ENCODE measurements around the gene MICAL2.

The MICAL2 gene

GRCh38 chr11:12275818-12276217, 165.4 kb downstream of the MICAL2 start:
- DNase-seq = no peak

GRCh38 chr11:12276356-12276755, 166.0 kb downstream of the MICAL2 start:
- DNase-seq = no peak

GRCh38 chr11:12276831-12277475, 166.6 kb downstream of the MICAL2 start:
- DNase-seq = no peak

GRCh38 chr11:12278766-12279671, 168.6 kb downstream of the MICAL2 start:
- no peak for DNase-seq

DNA sequence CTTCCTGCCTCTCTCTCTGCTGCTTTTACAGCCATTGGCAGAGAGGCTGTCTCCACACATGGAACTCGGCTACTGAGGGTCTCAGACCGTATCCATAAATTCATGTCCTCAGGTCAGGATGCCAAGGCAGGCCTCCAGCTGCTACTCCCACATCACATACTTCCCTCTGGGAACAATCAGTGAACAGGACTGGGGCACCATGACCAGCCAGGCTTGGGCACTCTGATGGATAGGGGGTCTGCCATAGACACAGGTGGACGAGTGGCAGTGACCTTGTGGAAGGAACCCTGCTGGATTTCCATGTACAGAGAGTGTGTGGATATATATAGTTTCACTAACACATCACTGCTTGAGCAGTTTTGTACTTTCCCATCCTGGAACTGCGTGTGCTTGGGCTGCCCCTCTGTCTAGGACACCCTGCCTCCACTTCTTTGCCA, 169.3 kb downstream of the MICAL2 start:
- no peak for DNase-seq

DNA sequence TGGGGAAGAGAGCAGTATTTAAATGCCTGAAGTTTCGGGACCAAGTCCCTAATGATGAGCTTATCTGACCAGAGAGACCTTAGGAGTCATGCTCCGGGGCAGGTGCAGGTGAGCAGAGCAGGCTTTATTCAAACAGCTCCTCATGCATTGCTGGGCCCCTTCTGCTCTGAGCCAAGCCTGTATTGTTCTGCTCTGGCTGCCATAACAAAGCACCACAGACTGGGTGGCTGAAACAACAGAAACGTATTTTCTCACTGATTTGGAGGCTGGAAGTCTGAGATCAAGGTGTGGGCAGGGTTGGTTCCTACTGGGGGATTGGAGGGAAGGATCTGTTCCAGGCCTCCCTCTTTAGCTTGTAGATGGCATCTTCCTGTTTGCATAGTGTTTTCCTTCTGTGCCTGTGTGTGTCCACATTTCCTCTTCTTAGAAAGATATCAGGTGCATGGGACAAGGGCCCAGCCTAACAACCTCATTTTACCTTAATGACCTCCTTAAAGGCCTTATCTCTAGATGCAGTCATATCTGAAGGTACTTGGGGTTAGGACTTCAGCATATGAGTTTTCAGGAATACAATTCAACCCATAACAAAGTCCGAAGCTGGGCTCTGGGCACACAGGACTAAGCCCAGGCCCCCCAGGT, 169.9 kb downstream of the MICAL2 start:
- DNase-seq = no peak

GRCh38 chr11:12280838-12281565, 170.6 kb downstream of the MICAL2 start:
- no peak for DNase-seq

DNA sequence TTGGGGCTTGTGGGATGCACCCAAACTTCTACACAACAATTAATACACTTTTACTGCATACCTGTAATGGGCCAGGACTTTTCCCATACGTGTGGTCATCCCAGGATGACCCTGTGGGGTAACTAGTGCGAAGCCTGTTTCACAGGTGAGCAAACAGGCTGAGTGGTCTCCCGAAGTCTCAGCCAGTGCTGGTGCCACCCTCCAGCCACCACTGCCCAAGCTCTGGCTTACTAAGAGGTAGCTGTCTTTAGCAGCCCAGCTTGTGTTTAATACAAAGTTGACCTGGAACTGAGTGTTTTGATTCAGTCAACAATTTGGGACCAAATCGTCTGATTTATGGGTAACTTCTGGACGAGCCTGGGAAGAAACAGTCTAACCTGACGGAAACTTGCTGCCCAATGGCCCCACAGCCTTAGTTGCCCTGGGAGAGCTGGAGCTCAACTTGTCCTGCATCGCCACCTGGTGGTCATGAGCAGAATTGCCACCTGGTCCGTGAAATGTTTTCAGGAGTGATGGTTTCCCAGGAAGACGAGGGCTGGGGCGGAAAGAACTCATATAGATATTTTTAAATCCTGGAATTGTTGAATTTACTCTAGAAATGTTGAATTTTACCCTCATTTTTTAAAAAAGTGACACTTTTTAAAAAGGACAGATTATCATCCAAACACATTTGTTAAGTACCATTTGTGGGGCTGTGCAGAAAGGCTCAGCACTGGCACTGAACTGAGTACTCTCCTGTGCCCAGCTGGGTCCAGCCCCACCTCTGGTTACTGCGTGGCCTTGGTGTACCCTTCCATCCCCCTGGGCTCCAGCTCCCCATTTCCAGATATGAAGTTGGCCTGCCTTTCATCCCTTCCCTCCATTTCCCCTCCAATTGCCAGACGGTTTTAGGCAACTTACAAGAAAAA, 171.4 kb downstream of the MICAL2 start:
- DNase-seq = peak; percentile 84

DNA sequence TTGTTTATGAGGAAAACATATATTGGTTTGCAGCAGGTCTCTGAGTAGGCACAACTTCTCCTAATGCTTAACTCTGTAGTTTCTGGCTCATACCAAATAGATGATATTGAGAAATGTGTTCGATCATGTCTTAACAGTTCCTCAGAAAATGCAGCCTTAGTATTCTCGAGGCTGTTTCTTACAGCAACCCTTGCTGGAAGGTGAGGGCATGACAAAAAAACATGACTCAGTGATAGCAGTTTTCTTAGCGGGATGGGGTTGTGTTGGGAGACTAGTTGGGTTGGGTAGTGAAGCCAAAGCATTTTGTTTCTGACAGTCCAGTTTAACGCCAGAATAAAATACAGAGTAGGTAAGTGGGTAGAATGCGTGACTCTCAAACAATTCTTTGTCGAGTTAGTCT, 172.3 kb downstream of the MICAL2 start:
- DNase-seq = no peak

DNA sequence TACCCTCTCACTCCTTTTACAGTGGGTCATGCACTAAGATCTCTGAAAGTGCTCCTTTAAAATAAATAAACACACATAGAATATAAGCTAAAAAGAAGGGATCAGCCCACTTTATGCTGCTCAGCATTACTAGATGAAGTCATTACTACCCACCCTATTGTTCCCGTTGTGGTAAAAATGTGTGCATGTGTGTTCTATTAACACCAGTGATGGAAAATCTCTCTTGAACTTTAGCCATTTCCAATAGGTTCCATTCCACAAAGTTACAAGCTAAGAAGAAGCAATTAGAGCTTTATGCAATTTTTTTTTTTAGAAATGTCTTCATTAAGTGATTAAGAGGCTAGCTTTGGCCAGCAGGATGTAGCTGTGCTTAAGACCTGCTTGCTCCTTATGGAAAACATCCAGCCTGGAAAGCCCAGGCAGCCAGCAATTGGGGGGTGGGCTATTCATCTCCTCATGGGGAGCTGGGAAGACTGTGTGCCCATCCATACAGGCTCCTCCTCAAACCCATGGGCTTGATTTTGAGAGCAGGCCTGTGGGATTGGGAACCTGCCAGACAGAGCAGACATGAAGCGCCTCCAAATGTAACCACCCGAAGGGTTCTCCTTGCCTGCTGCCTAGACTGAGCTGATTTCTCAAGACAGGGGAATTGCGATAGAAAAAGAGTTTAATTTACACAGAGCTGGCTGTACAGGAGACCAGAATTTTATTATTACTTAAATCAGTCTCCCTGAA, 174.1 kb downstream of the MICAL2 start:
- DNase-seq = peak; percentile 68

DNA sequence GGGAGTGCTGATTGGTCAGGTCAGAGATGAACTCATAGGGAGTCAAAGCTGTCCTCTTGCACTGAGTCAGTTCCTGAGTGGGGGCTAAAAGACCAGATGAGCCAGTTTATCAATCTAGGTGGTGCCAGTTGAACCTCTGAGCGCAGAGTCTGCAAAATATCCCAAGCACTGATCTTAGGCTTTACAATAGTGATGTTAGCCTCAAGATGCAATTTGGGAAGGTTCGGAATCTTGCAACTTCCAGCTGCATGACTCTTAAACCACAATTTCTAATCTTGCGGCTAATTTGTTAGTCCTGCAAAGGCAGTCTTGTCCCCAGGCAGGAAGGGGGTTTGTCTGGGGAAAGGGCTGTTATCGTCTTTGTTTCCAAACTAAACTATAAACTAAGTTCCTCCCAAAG, 174.7 kb downstream of the MICAL2 start:
- peak; percentile 97 for DNase-seq

- DNase-seq = no peak
Measured at GRCh38 chr11:12285811-12286222, 175.4 kb downstream of the MICAL2 start.

GRCh38 chr11:12286606-12287005, 176.2 kb downstream of the MICAL2 start:
- no peak for DNase-seq

DNA sequence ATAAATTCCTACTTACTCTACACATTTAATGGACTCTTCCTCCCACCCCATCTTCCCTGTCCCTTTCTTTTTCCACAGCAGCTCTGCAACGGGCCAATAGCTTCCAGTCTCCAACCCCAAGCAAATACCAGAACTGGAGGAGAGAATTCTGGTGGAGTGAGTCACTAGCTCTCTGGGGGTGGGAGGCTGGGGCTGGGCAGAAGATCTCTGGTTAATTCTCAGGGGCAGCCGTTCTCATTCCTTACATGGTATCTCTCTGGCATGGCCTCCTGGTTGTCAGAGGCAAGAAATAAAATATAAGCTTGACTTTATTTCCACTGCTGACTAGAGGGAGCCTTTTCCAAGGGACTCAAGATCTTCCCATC, 176.6 kb downstream of the MICAL2 start:
- peak; percentile 99 for DNase-seq

DNA sequence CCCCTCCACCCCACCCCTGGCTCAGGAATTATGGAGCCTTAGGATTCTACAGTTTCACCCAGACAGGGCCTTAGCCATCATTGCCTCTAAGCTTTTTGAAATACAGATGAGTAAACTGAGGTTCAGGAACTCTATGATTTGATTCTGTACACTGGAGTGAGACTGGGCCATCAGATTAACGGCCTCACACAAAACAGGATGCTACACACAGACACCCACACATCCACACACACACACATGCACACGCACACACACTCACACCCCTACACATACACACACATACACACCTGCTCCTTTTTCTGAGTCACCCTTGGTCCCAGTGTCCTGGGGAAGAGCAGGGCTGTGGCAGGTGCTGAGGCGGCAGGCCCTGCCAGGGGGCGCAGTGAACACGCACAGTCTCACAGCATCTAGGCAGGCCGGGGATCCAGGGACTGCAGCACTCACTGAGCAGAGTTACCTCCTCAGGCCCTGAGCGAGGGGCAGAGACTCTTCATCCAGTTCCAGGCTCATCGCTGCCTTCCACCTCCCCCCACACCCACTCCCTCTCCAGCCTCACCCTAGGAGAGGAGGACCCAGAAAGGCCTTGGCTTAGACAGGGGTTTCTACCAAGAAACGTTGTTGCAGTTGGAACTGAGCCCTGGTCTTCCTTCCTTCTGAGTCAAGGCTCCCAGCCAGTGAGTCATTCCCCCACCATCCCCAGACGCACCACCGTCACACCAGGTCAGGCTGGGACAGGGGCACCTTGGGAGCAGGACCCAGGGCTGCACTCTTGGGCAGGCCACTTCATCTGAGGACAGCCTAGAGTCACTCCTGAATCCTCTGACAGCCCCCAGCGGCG, 177.2 kb downstream of the MICAL2 start:
- peak; percentile 99 for DNase-seq

- peak; percentile 98 for DNase-seq
Measured at GRCh38 chr11:12288212-12288930, 178.0 kb downstream of the MICAL2 start.

GRCh38 chr11:12288931-12289666, 178.7 kb downstream of the MICAL2 start:
- no peak for DNase-seq

DNA sequence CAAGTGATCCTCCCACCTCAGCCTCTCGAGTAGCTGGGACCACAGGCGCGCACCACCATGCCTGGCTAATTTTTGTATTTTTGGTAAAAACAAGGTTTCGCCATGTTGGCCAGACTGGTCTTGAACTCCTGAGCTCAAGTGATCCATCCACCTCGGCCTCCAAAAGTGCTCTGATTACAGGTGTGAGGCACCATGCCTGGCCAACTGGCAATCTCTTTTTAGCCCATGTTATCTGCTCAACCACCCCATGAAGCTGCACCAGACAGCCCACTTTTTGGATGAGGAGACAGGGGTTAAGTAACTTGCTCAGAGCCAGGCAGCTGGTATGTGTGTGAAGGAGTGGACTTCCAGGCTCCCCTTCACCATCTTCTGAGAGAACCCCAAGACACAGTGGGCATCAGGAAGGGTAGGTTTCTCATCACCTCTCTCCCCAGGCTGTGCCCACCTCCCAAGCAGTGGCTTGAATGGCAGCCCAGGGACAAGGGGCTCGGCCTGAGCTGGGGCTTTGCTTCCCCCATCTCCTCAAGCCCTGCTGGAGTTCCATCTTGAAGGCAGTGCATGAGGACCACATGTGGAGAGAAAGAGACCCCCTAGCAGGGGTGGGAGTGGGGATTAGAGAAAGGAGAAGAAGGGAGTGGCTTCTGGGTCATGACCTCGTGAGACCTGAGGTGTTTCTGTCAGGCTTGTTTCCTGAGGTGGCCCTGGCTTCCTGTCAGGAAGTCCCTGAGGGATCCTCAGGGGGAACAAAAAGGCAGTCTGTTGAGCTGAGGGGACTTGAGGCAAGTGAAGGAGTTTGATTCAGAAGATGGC, 179.5 kb downstream of the MICAL2 start:
- DNase-seq = no peak
